Measurements from ENCODE around the gene ARID2.

ARID2 gene

GRCh38 chr12:45948546-45948945 lies 219.0 kb downstream of the ARID2 start:
- no peak for DNase-seq
